Myocyte (in vitro differentiated cells): ENCODE data around the gene SYT11. TPM values are rescaled to one million over a fixed set of nuclear protein-coding genes. Genes with fewer than 3 reads are reported as not detected.
"Not testable (repeated sequence)": the region's sequence is repeated elsewhere in the genome, so short reads cannot be mapped to it uniquely, and the experiment has no call there.

Source experiments
- DNase-seq: peaks from one replicate; pipeline ENCODE4 v3.0.0-alpha.2; 2012; ENCODE audit warnings: low read depth
- total RNA-seq: library from RNA; depleted of rRNA; stranded (reverse); fragments of >200 nt; gene quantifications from 2 replicates; pipeline ENCODE4 v1.2.3, GENCODE V29; 2014

SYT11 gene
- total RNA-seq, 1 donor from 2014 or later, result 7.4 TPM

DNA sequence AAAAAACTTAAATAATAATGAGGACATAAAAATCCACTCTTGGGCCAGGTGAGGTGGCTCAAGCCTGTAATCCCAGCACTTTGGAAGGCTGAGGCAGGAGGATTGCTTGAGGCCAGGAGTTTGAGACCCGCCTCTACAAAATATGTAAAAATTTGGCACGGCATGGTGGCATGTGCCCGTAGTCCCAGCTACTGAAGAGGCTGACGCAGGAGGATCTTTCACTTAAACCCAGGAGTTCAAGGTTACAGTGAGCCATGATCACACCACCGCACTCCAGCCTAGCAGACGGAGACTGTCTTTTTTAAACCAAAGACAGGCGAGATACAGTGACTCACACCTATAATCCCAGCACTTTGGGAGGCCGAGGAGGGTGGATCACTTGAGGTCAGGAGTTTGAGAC is 37.1 kb downstream of the SYT11 start:
- not testable (repeated sequence) for DNase-seq

GRCh38 chr1:155897746-155898145 is 38.4 kb downstream of the SYT11 start:
- no peak for DNase-seq

- no peak for DNase-seq
Observed at GRCh38 chr1:155898888-155899287, 39.5 kb downstream of the SYT11 start.

GRCh38 chr1:155899683-155900082 is 40.3 kb downstream of the SYT11 start:
- DNase-seq, result no peak

DNA sequence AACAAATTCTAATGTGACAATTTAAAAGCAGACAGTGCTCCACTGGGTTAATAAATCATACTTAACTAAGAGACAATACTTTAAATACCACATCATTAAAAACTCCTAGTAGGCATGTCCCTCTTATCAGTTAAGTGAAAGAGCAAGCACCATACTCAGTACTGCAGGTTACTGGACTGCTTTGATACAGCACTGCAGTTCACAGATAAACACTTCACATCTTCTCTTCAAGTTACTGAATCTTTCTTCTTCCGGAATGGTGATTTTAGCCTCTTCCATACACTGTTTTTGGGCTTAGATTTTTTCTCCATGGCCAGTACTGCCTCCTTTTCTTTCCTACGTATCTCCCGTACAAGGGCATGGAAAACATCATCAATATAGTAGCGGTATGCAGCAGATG is 40.8 kb downstream of the SYT11 start:
- no peak for DNase-seq

- no peak for DNase-seq
Observed at GRCh38 chr1:155904261-155904660, 44.9 kb downstream of the SYT11 start.

GRCh38 chr1:155909894-155910293 is 50.5 kb downstream of the SYT11 start:
- peak; percentile 46 for DNase-seq

- DNase-seq, result peak; percentile 65
Observed at GRCh38 chr1:155910621-155911121, 51.3 kb downstream of the SYT11 start.

- DNase-seq, result peak; percentile 89
Observed at GRCh38 chr1:155911156-155912055, 52.0 kb downstream of the SYT11 start, which contains the start of gene RIT1. RIT1 (minus strand) TSS chr1:155911349; CDS start chr1:155910761, 588 bp downstream.

GRCh38 chr1:155912056-155912536 is 52.7 kb downstream of the SYT11 start:
- peak; percentile 22 for DNase-seq

DNA sequence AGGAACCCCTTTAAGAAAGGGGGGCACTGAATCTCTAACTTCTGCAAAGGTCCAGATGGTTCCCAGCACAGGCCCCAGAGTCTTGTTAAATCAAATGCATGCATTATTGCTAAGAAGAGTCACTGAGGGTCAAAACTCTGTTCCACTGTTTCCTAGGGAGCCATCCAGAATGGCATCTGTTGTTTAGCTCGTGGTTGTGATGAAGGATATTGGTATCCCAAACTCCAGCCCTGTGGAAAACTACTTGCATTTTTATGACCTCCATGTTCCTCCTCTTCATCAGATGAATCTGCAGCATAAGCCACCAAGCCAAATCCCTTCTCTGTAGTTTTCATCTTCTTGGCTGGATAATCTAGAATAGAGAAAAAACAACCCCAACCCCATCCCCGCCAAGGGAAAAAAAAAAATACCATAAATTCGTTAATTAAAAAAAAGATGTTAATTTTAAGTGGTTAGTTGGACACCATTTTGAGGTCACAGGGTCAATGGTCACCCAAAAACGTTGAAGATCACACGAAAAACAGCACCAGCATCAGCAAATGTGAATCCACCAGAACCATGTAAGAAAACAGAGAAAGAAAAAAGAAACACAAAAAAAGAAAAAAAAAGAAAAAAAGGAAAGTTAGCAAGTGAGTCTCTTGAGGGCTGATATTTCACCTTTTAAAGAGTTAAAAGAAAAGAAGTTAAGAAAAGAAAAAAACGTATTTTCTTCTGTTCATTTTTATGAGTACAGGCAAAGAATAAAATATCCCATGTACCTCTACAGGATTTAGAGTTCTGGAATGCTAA is 54.8 kb downstream of the SYT11 start:
- DNase-seq, result peak; percentile 83

DNA sequence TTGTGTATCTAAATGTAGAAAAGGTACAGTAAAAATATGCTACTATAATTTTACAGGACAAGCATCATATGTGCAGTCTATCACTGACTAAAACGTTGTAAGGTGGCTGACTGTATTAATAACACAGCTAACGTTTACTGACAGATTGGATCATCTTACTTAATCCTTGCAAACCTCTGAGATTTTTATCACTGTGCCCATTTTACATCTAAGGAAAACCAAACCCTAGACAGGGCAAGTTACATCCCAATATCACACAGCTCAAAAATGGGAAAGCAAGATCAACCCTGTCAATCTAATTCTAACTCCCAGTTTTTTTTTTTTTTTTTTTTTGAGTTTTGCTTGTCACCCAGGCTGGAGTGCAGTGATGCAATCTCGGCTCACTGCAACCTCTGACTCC is 59.3 kb downstream of the SYT11 start:
- no peak for DNase-seq

GRCh38 chr1:155919801-155920200 is 60.4 kb downstream of the SYT11 start:
- no peak for DNase-seq

DNA sequence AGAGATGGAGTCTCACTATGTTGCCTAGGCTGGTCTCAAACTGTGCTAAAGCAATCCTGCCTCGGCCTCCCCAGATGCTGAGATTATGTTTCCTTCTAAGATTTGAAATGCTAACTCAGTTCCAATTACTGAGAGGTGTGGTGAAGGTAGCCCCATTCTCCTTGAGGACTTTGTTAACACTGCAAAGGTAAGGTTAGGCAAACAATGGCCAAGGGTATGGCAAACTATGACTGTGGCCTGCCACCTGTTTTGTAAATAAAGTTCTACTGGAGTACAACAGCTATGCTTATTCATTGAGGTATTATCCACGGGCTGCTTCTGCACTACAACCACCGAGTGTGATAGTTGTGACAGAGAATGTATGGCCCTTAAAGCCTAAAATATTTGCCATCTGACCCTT is 61.4 kb downstream of the SYT11 start:
- DNase-seq, result no peak

GRCh38 chr1:155925506-155925905 is 66.1 kb downstream of the SYT11 start:
- no peak for DNase-seq

DNA sequence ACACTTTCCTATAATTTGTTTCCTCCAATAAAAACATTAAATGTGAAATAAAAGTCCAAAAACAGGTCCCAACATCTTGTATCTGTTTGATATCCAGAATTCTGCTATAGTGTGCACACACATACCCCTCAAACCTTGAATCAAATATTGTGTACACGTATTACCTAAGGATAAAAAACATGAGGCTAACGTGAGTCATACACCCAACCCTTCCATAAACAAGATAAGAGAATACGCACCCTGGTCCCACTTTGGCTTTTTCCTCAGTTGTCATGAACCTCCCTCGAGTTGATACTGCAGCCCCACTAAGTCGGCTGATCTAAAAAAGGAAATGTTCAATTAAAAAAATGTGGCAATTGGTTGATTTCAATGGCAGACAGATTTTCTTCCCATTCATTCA is 69.7 kb downstream of the SYT11 start:
- DNase-seq, result no peak

GRCh38 chr1:155930725-155931124 is 71.4 kb downstream of the SYT11 start:
- not testable (repeated sequence) for DNase-seq

GRCh38 chr1:155931332-155932038 is 72.1 kb downstream of the SYT11 start:
- DNase-seq, result no peak

DNA sequence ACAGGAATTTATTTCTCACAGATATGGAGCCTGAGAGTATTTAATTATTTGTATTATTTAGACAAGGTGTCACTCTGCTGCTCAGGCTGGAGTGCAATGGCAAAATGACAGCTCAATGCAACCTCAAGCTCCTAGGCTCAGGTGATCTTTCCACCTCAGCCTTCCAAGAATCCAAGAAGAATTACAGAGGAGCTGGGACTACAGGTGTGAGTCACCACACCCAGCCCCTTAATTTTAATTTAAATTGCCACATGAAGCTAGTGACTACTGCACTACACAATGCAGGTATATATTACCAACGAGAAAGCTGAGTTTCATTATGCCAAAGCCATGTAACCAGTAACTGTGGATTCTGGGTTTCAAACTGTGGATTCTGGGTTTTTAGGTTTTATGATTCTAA is 72.7 kb downstream of the SYT11 start:
- DNase-seq, result no peak

- DNase-seq, result no peak
Observed at GRCh38 chr1:155932487-155932886, 73.1 kb downstream of the SYT11 start.

DNA sequence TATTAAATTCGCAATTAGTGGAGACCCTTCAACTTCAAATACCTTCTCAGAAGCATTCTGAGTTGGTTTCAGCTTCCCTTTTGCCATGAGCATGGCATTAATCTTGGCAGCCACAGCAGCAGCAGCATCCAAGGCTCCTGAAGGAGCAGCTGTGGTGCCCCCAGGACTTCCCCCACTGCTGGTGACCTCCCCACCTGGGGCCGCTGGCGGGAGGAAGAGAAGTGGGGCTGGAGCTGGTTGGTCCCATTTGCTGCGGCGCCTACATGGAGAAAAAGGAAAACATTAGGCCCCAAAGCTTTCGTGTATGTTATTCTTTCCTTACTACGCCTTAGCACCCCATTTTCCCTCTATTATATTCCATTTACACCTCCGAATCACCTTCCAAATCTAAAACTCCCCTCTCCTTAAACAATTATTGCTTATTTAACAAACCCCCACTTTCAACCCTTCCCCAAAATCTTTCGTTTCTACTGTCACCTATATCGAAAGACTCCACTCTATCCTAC is 74.3 kb downstream of the SYT11 start:
- no peak for DNase-seq
